AG04449 (cell line): ENCODE data around the gene GNG2.

Experiments used
- CTCF ChIA-PET: fragments of 350-600 bp; formaldehyde crosslinking; extraction: SDS; loops from one replicate; lab custom pipeline; 2021; ENCODE audit warnings: antibody characterized with exemption; lab: Yijun Ruan, JAX
- POLR2A ChIA-PET: fragments of 400-600, 350-600 bp; formaldehyde crosslinking; extraction: SDS; loops from one replicate; lab custom pipeline; 2020; ENCODE audit warnings: antibody characterized with exemption, inconsistent platforms; lab: Yijun Ruan, JAX
- DNase-seq: peaks from one replicate; pipeline ENCODE4 v3.0.0-alpha.2; 2010; ENCODE audit warnings: low read depth, low spot score
- H3K4me3 ChIP-seq: 2 replicates; pipeline ENCODE4 v1.5.1; 2011; ENCODE audit warnings: low read depth, mild to moderate bottlenecking, control low read depth, low read length
- CTCF ChIP-seq: IDR thresholded peaks from one replicate; pipeline ENCODE4 v1.5.1; 2011; ENCODE audit warnings: mild to moderate bottlenecking, moderate library complexity, low read length, control low read depth, inconsistent platforms; ENCODE audit not compliant: insufficient read depth; ENCODE audit errors: missing control alignments

Gene GNG2

GRCh38 chr14:51989293-51990234 is 129.2 kb downstream of the GNG2 start, which contains the start of gene RTRAF:
Gene RTRAF, plus strand, starts transcription at chr14:51989546. Its CDS starts 94 bp downstream, at chr14:51989640.
- POLR2A ChIA-PET = interaction anchor here (0.6 to 1.0 kb wide), 2 partner anchors 43 to 80 kb away, joined by 3 to 4 read pairs; partner anchors contain the start of gene NID2
- peak; percentile 45 for DNase-seq
- H3K4me3 ChIP-seq = peak within 1 kb of the TSS; percentile 86
- TF ChIP-seq CTCF = no peak
- CTCF ChIA-PET = interaction anchor here (6.8 to 9.7 kb wide), 2 partner anchors 11 to 144 kb away, joined by 97 to 182 read pairs; no protein-coding TSS in a partner anchor

GRCh38 chr14:51990488-51990887 is 130.1 kb downstream of the GNG2 start:
- POLR2A ChIA-PET = interaction anchor here (0.6 to 1.0 kb wide), 2 partner anchors 42 to 79 kb away, joined by 3 to 4 read pairs; partner anchors contain the start of gene NID2
- peak overlapping the region; percentile 86 for H3K4me3 ChIP-seq
- DNase-seq = no peak

DNA sequence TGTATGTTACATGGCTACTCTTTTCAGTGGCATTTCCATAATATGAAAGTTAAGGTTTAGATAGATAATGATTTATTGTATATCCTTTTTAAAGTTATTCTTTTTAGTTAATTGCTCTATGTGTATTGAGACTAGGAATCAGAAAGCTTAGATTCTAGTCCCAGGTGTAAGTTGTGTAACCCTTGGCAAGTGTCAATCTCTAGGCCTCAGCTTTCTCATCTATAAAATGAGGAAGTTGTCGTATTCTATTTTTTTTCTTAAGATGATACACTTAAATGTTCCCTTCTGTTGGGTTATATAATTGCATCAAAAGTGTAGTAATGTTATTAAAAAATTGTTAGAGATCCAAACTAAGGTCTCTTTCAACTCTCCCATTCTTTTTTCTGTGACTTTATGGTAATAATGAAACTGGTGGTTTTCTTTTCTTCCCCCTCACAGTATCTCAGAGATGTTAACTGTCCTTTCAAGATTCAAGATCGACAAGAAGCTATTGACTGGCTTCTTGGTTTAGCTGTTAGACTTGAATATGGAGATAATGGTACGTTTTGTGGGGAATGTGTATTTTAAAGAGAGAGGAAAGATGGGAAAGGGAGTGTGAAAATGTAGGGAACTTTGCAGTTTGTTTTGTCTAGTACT is 133.0 kb downstream of the GNG2 start:
- H3K4me3 ChIP-seq = no peak overlapping the region
- no peak for DNase-seq
- TF ChIP-seq CTCF = no peak
- ChIA-PET POLR2A (no interaction called here), CTCF (interaction anchor here (0.6 to 9.7 kb wide), 8 partner anchors 11 to 140 kb away, joined by 3 to 182 read pairs (median 4); no protein-coding TSS in a partner anchor)

More at GRCh38 chr14:51990488-51990887, 130.1 kb downstream of the GNG2 start:
- CTCF ChIA-PET = interaction anchor here (1.2 to 9.7 kb wide), 3 partner anchors 12 to 143 kb away, joined by 3 to 182 read pairs (median 97); no protein-coding TSS in a partner anchor
- TF ChIP-seq CTCF = no peak

- CTCF ChIA-PET = interaction anchor here (0.6 to 9.7 kb wide), 42 partner anchors 8 to 309 kb away, joined by 3 to 182 read pairs (median 4); partner anchors contain the start of gene NID2
- H3K4me3 ChIP-seq = no peak overlapping the region
- DNase-seq = no peak
- peak; percentile 31 for TF ChIP-seq CTCF
- POLR2A ChIA-PET = no interaction called here
These were observed 135.8 kb downstream of the GNG2 start for GRCh38 chr14:51996148-51996746.

DNA sequence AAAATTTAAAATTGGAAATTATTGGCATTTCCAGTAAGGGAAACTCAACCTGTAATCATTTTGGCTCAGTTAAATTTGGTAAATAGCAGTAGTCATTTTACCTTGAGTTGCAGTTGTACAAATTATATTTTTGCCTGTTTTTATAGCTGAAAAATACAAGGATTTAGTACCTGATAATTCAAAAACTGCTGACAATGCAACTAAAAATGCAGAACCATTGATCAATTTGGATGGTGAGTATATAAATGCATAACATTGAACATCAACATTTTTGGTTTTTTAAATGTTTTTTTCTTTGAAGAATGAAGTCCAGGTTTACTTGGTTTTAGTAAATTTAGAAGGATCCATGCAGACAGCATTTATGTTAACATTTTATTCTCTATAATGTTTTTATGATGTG is 137.9 kb downstream of the GNG2 start:
- ChIA-PET POLR2A (interaction anchor here (1.5 kb wide), 1 partner anchor 70 kb away, joined by 3 read pairs; the partner anchor contains the start of gene NID2), CTCF (interaction anchor here (0.5 to 2.3 kb wide), 11 partner anchors 16 to 137 kb away, joined by 3 to 18 read pairs (median 4); no protein-coding TSS in a partner anchor)
- TF ChIP-seq CTCF = no peak
- H3K4me3 ChIP-seq = no peak overlapping the region
- no peak for DNase-seq
